Panc1 (cell line): ENCODE data around the gene ZNG1F. TPM values are rescaled to one million over a fixed set of nuclear protein-coding genes. Genes with fewer than 3 reads are reported as not detected.
"Not testable (repeated sequence)": the region's sequence is repeated elsewhere in the genome, so short reads cannot be mapped to it uniquely, and the experiment has no call there.

ENCODE experiments used
- ATAC-seq: fragments of 200-7000 bp; cut with Tn5 transposase; 2 replicates; pipeline ENCODE4 v1.9.1; 2020; ENCODE audit warnings: mild to moderate bottlenecking, moderate library complexity
- BruUV-seq: library from RNA; stranded (reverse); fragments of 400-500 nt; replicated peaks from 2 replicates; lab custom pipeline; 2021; lab: Mats Ljungman, UMichigan
- CTCF ChIA-PET: fragments of 300-600 bp; sonication (Branson Sonifier 250); formaldehyde crosslinking; loops from one replicate; lab custom pipeline; 2022; ENCODE audit warnings: antibody characterized with exemption; lab: Charles Lee
- POLR2A ChIA-PET: fragments of 300-600 bp; sonication (Branson Sonifier 250); formaldehyde crosslinking; loops from one replicate; lab custom pipeline; 2022; ENCODE audit warnings: antibody characterized with exemption; lab: Charles Lee
- DNase-seq: peaks from one replicate; pipeline ENCODE4 v3.0.0-alpha.2; 2010; ENCODE audit warnings: low read depth, low spot score
- H3K27ac ChIP-seq: 2 replicates; pipeline ENCODE4 v1.5.1; 2011; ENCODE audit warnings: mild to moderate bottlenecking, low read length, inconsistent platforms
- H3K27me3 ChIP-seq: fragments of 200-500 bp; sonication (Bioruptor generic); 2 replicates; pipeline ENCODE4 v1.6.0; 2014; ENCODE audit warnings: low read length, inconsistent platforms; ENCODE audit not compliant: control insufficient read depth, insufficient read depth
- H3K36me3 ChIP-seq: fragments of 200-500 bp; sonication (Bioruptor generic); 2 replicates; pipeline ENCODE4 v1.5.1; 2014; ENCODE audit warnings: inconsistent platforms, mild to moderate bottlenecking, low read length, moderate library complexity; ENCODE audit not compliant: control insufficient read depth, insufficient read depth
- H3K4me1 ChIP-seq: 2 replicates; pipeline ENCODE4 v1.5.1; 2011; ENCODE audit warnings: inconsistent platforms, mild to moderate bottlenecking, low read length, moderate library complexity; ENCODE audit not compliant: control insufficient read depth, insufficient read depth
- H3K4me3 ChIP-seq, 2 experiments: 2 replicates each; pipeline ENCODE4 v1.5.1; 2011 to 2012; ENCODE audit warnings: low read depth in 2 of 2, low read length in 2 of 2, mild to moderate bottlenecking in 2 of 2, inconsistent platforms in 1 of 2, moderate library complexity in 1 of 2
- H3K9me3 ChIP-seq: fragments of 200-500 bp; sonication (Bioruptor generic); 2 replicates; pipeline ENCODE4 v1.5.1; 2014; ENCODE audit warnings: low read depth, mild to moderate bottlenecking, inconsistent platforms, low read length, moderate library complexity; ENCODE audit not compliant: control insufficient read depth, insufficient read depth
- in situ Hi-C: cut with HindIII; loops from 2 replicates; pipeline ENCODE4 v1.10.0; 2016; ENCODE audit warnings: low sequenced_read_pairs, low pct_unique_long_range_greater_than_20kb
- intact Hi-C: fragments of 100-400 bp; cut with micrococcal nuclease; formaldehyde crosslinking; loops from one replicate; pipeline ENCODE4 v1.10.0; 2022; ENCODE audit not compliant: unreplicated experiment
- total RNA-seq: library from RNA; stranded (reverse); gene quantifications from one replicate; pipeline ENCODE4 v1.2.1, GENCODE V29; 2021; ENCODE audit not compliant: unreplicated experiment

The ZNG1F gene
- total RNA-seq, 1 experiment from 2014 or later: 5.1 TPM

DNA sequence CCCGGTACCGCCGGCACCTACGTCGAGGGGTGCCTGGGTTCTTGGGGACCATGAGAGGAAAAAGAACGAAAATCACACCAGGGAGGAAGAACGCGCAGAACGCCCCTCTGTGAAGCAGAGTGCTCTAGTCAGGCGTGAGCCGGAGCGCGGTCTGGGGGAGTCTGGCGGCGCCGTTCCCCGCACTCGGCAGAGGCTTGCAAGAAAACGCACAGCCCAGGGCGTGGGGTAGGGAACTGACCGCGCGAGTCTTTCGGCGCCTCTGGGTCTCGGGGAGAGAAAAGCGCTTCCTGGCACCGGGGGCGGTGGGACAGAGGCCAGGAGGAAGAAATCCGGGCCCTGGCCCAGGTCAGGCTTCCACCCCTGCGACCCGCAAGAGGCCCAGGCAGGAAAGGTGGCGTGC is 65.3 kb downstream of the ZNG1F start:
- H3K27me3 ChIP-seq, CTCF ChIA-PET, H3K4me3 ChIP-seq, POLR2A ChIA-PET, H3K4me1 ChIP-seq, H3K36me3 ChIP-seq, BruUV-seq, ATAC-seq, H3K27ac ChIP-seq, H3K9me3 ChIP-seq, in situ Hi-C loops, DNase-seq, intact Hi-C loops: not testable (repeated sequence)

DNA sequence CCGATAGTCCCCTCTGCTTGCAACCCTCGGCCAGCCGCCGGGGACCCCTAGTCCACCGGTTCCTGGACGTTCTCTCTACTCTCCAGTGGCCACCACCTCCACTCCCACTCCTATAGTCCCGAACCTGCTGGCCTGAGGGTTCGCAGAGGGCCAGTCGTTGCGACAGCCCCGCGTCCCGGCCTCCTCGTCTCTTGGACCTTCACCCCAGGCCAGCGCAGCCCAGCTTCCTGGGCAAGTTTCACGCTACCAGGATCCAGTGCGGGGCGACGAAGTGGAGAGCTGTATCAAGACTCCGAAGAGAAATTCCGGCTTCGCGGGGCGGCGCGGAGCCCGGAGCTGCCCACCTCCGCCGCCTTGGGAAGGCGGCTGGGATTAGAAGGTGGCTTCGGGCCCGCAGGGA is 65.7 kb downstream of the ZNG1F start:
- in situ Hi-C loops, H3K9me3 ChIP-seq, ATAC-seq, intact Hi-C loops, CTCF ChIA-PET, H3K36me3 ChIP-seq, BruUV-seq, H3K4me1 ChIP-seq, DNase-seq, H3K4me3 ChIP-seq, H3K27ac ChIP-seq, POLR2A ChIA-PET, H3K27me3 ChIP-seq: not testable (repeated sequence)

DNA sequence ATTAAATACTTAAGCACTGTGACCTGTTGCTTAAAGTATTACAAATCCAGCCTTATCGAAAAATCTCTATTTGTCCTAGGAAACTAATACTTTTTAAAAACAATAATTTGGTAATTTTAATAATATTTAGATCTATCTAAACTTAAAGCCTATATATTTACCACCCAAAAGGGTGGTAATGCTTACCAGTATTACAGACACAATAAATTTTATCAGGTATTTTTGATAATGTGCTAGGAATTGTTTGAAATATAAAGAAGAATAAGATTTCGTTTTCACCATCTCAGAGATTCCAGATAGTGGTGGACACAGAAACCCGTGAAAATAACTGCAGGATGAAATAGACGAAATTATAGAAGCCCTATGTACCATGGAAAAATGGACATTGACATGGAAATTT is 68.4 kb downstream of the ZNG1F start:
- H3K27ac ChIP-seq, H3K4me3 ChIP-seq, in situ Hi-C loops, POLR2A ChIA-PET, DNase-seq, ATAC-seq, CTCF ChIA-PET, intact Hi-C loops, H3K36me3 ChIP-seq, BruUV-seq, H3K9me3 ChIP-seq, H3K4me1 ChIP-seq, H3K27me3 ChIP-seq: not testable (repeated sequence)

DNA sequence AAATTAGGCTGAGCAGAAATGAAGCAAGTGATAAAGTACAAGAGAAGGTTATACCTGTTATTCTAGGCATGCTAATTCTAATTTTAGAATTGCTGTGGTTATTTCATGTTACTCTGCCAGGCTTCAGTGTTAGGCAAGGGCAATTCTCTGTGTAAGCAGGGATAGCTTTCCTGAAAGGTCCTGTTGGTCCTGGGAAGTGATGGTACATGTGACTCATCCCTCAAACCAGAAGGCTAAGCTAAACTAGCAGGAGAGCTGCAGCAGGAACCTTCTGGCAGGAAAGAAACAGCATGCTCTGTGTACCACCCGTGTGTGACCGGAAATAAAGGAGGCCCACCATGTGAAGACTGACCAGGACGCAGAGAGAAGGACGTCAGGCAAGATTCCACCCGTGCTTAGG is 69.4 kb downstream of the ZNG1F start:
- POLR2A ChIA-PET, CTCF ChIA-PET, H3K36me3 ChIP-seq, intact Hi-C loops, in situ Hi-C loops, H3K4me1 ChIP-seq, H3K9me3 ChIP-seq, BruUV-seq, ATAC-seq, DNase-seq, H3K27me3 ChIP-seq, H3K4me3 ChIP-seq, H3K27ac ChIP-seq: not testable (repeated sequence)

DNA sequence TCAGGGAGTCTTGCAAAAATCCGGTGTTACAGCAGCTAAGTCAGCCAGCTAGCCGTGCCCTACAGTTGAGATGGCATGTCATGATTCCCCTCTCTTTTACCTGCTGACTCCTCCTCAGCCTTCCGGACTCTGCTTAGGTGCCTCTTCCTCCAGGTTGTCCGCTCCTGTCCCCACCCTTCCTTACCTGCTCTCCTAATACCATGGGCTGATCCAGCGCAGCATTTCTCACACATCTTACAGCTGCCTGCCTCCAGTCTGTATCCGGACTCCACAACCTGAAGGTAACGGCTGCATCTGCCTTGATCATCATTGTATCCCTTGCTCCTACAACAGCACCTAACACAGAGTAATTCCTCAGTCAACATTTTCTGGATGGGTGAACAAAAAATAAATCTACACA is 69.8 kb downstream of the ZNG1F start:
- POLR2A ChIA-PET, H3K4me1 ChIP-seq, H3K36me3 ChIP-seq, intact Hi-C loops, H3K27ac ChIP-seq, H3K27me3 ChIP-seq, in situ Hi-C loops, BruUV-seq, H3K4me3 ChIP-seq, H3K9me3 ChIP-seq, DNase-seq, CTCF ChIA-PET: not testable (repeated sequence)
- peak; percentile 69 for ATAC-seq

GRCh38 chr9:41113348-41113747 is 75.8 kb downstream of the ZNG1F start:
- CTCF ChIA-PET, H3K9me3 ChIP-seq, DNase-seq, H3K27ac ChIP-seq, BruUV-seq, H3K27me3 ChIP-seq, POLR2A ChIA-PET, H3K36me3 ChIP-seq, H3K4me3 ChIP-seq, H3K4me1 ChIP-seq, intact Hi-C loops, in situ Hi-C loops: not testable (repeated sequence)
- ATAC-seq: peak; percentile 34; the same call in 1 of the 2 replicates

DNA sequence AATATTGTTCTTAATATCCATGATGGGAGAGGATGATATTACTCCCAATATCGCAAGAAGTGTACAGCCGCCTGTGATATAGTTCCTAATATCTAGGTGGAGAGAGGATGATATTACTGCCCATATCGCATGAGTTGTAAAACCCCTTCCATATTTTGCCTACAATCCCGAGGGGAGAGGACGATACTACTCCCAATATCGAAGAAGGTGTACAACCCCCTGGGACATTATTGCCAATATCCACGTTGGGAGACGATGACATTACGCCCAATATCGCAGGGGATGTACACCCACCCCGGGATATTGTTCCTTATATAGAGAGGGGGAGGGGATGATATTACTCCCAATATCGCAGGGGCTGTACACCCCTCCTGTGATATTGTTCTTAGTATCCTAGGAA is 77.7 kb downstream of the ZNG1F start:
- H3K9me3 ChIP-seq, H3K36me3 ChIP-seq, H3K27me3 ChIP-seq, H3K4me3 ChIP-seq, DNase-seq, H3K4me1 ChIP-seq, ATAC-seq, CTCF ChIA-PET, BruUV-seq, H3K27ac ChIP-seq, POLR2A ChIA-PET, intact Hi-C loops, in situ Hi-C loops: not testable (repeated sequence)

DNA sequence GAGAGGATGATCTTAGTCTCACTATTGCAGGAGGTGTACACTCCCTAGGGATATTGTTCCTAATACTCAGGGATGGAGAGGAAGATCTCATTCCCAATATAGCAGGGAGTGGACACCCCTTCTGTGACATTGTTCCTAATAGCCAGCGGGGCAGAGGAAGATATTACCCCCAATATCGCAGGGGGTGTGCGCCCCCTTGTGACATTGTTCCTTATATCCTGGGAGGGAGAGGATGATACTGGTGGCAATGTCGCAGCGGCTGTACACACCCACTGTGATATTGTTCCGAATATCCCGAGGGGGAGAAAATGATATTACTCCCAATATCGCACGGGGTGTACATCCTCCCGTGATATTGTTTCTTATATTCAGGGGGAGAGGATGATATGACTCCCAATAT is 78.2 kb downstream of the ZNG1F start:
- in situ Hi-C loops, ATAC-seq, H3K27ac ChIP-seq, H3K4me3 ChIP-seq, H3K9me3 ChIP-seq, DNase-seq, H3K4me1 ChIP-seq, CTCF ChIA-PET, BruUV-seq, intact Hi-C loops, POLR2A ChIA-PET, H3K27me3 ChIP-seq, H3K36me3 ChIP-seq: not testable (repeated sequence)
